CD14-positive monocyte (primary cell): ENCODE measurements around the gene ZSWIM5. TPM values are rescaled to one million over a fixed set of nuclear protein-coding genes. Genes with fewer than 3 reads are reported as not detected.
"Not testable (repeated sequence)": the region's sequence is repeated elsewhere in the genome, so short reads cannot be mapped to it uniquely, and the experiment has no call there.

Experiments
- DNase-seq, 3 donors: peaks; one replicate each; pipeline ENCODE4 v3.0.0-alpha.2; 2011 to 2022
- H2AFZ ChIP-seq: 2 replicates; pipeline ENCODE4 v1.6.0; 2012; ENCODE audit warnings: mild to moderate bottlenecking, low read depth, low read length, inconsistent platforms; ENCODE audit not compliant: insufficient read depth, poor library complexity, severe bottlenecking
- H3K27ac ChIP-seq, 2 donors: 1 replicate in 1 of 2; 2 replicates in 1 of 2; pipeline ENCODE4 v1.5.1; 2012 to 2013; ENCODE audit warnings: low read length in 2 of 2, control low read depth in 1 of 2, inconsistent platforms in 1 of 2, low read depth in 1 of 2, mild to moderate bottlenecking in 1 of 2
- H3K27me3 ChIP-seq, 2 donors: one replicate each; pipeline versions ENCODE4 v1.6.0 to v1.6.1; 2011 to 2013; ENCODE audit warnings: low read length in 2 of 2; ENCODE audit not compliant: control insufficient read depth in 2 of 2, insufficient read depth in 2 of 2
- H3K36me3 ChIP-seq, 2 donors: replicated peaks in 1 of 2; 1 replicate in 1 of 2; 2 replicates in 1 of 2; pipeline versions ENCODE4 v1.5.1 to v1.6.1; 2012 to 2013; ENCODE audit warnings: low read length in 2 of 2, control low read depth in 1 of 2, inconsistent platforms in 1 of 2, mild to moderate bottlenecking in 1 of 2; ENCODE audit not compliant: insufficient read depth in 2 of 2, control insufficient read depth in 1 of 2
- H3K4me1 ChIP-seq, 2 donors: 1 replicate in 1 of 2; 2 replicates in 1 of 2; pipeline versions ENCODE4 v1.5.1 to v1.6.1; 2012 to 2013; ENCODE audit warnings: low read length in 2 of 2, control low read depth in 1 of 2, inconsistent platforms in 1 of 2, mild to moderate bottlenecking in 1 of 2, moderate library complexity in 1 of 2; ENCODE audit not compliant: insufficient read depth in 2 of 2, control insufficient read depth in 1 of 2
- H3K4me2 ChIP-seq: replicated peaks from 2 replicates; pipeline ENCODE3; 2012; ENCODE audit warnings: low read length, moderate library complexity, mild to moderate bottlenecking; ENCODE audit not compliant: poor library complexity, severe bottlenecking; ENCODE audit errors: extremely low read depth
- H3K4me3 ChIP-seq, 3 experiments: fragments of 200-600 bp in 1 of 3; sonication (generic) in 1 of 3; replicated peaks in 1 of 3; 1 replicate in 2 of 3; 2 replicates in 1 of 3; pipeline ENCODE4 v1.5.1; 2011 to 2013; ENCODE audit warnings: low read length in 3 of 3, mild to moderate bottlenecking in 3 of 3, control low read depth in 2 of 3, low read depth in 2 of 3, inconsistent platforms in 1 of 3, moderate library complexity in 1 of 3
- H3K79me2 ChIP-seq: 2 replicates; pipeline ENCODE4 v1.6.0; 2012; ENCODE audit warnings: mild to moderate bottlenecking, control low read depth, inconsistent platforms, low read length, moderate library complexity; ENCODE audit not compliant: insufficient read depth
- H3K9ac ChIP-seq: 2 replicates; pipeline ENCODE4 v1.6.0; 2017; ENCODE audit warnings: low read length, mild to moderate bottlenecking; ENCODE audit not compliant: insufficient read depth, poor library complexity, severe bottlenecking
- H3K9me3 ChIP-seq, 2 donors: replicated peaks in 1 of 2; 1 replicate in 1 of 2; 2 replicates in 1 of 2; pipeline versions ENCODE4 v1.5.1 to v1.6.1; 2012 to 2013; ENCODE audit warnings: low read length in 2 of 2, control low read depth in 1 of 2; ENCODE audit not compliant: control insufficient read depth in 1 of 2, insufficient read depth in 1 of 2
- H4K20me1 ChIP-seq: 2 replicates; pipeline ENCODE4 v1.6.0; 2012; ENCODE audit warnings: mild to moderate bottlenecking, low read length, control low read depth, moderate library complexity; ENCODE audit not compliant: insufficient read depth
- H3K27ac Mint-ChIP-seq, 7 donors: one replicate each; pipeline ENCODE4 v1.8.0; 2020; ENCODE audit warnings: mild to moderate bottlenecking in 7 of 7, mixed read lengths in 7 of 7, moderate library complexity in 6 of 7, inconsistent platforms in 2 of 7
- H3K27me3 Mint-ChIP-seq, 3 donors: one replicate each; pipeline ENCODE4 v1.8.0; 2021 to 2022; ENCODE audit warnings: low read depth in 3 of 3, mild to moderate bottlenecking in 3 of 3, mixed read lengths in 3 of 3, moderate library complexity in 3 of 3, inconsistent platforms in 1 of 3
- H3K36me3 Mint-ChIP-seq, 2 donors: one replicate each; pipeline ENCODE4 v1.8.0; 2020; ENCODE audit warnings: mixed read lengths in 2 of 2, inconsistent platforms in 1 of 2, mild to moderate bottlenecking in 1 of 2
- H3K4me1 Mint-ChIP-seq: one replicate; pipeline ENCODE4 v1.8.0; 2020; ENCODE audit warnings: mild to moderate bottlenecking, mixed read lengths
- H3K4me3 Mint-ChIP-seq, 2 donors: one replicate each; pipeline ENCODE4 v1.8.0; 2020; ENCODE audit warnings: mild to moderate bottlenecking in 2 of 2, mixed read lengths in 2 of 2, moderate library complexity in 1 of 2
- H3K9me3 Mint-ChIP-seq, 7 donors: one replicate each; pipeline ENCODE4 v1.8.0; 2020 to 2022; ENCODE audit warnings: mixed read lengths in 7 of 7, mild to moderate bottlenecking in 6 of 7, moderate library complexity in 6 of 7, inconsistent platforms in 2 of 7
- CTCF ChIP-seq: fragments of 200-600 bp; IDR thresholded peaks from one replicate; pipeline ENCODE4 v1.8.0; 2022; ENCODE audit warnings: antibody characterized with exemption, mild to moderate bottlenecking
- WGBS: methylation state at CpG from one replicate; pipeline ENCODE4 v1.1.5; 2013; ENCODE audit warnings: missing lambda C conversion rate; ENCODE audit not compliant: insufficient coverage; 5-methylcytosine and 5-hydroxymethylcytosine counted together
- intact Hi-C, 2 donors: fragments of 100-400 bp; cut with micrococcal nuclease; formaldehyde crosslinking; loops; one replicate each; pipeline versions ENCODE4 v1.15.0 to v1.15.1; 2023
- polyA plus RNA-seq, 3 donors: library from polyadenylated mRNA; depleted of rRNA in 1 of 3; unstranded in 2 of 3; stranded (reverse) in 1 of 3; fragments of 300-500 nt in 2 of 3; fragments of >200 nt in 1 of 3; fragmentation: Illumina TruSeq in 2 of 3; gene quantifications; 1 replicate in 2 of 3; 2 replicates in 1 of 3; pipeline ENCODE4 v1.2.3, GENCODE V29; 2012 to 2021

ZSWIM5 gene
- polyA plus RNA-seq, 3 donors, result not detected

- H3K36me3 ChIP-seq, result no peaks in the 10 kb centered on the region
- Mint-ChIP-seq H3K4me3 (no peak overlapping the region), H3K4me1 (no peaks in the 10 kb centered on the region), H3K27ac (no peak overlapping the region), H3K27me3 (peaks cover 1 to 5% (median 5%) of the 10 kb centered on the region in 3 donors), H3K9me3 (peaks cover 11 to 20% (median 15%) of the 10 kb centered on the region in 7 donors), H3K36me3 (no peaks in the 10 kb centered on the region)
- H3K27ac ChIP-seq, result no peak overlapping the region
- H2AFZ ChIP-seq, result no peak overlapping the region
- no peaks in the 10 kb centered on the region for H4K20me1 ChIP-seq
- no peaks in the 10 kb centered on the region for H3K27me3 ChIP-seq
- H3K4me2 ChIP-seq, result no peak overlapping the region
- no peak for TF ChIP-seq CTCF
- H3K4me3 ChIP-seq, result no peak overlapping the region
- intact Hi-C loops, result no loop called here
- no peak overlapping the region for H3K9ac ChIP-seq
- H3K9me3 ChIP-seq, result peaks cover 0 to 17% of the 10 kb centered on the region in 2 donors
- no peaks in the 10 kb centered on the region for H3K4me1 ChIP-seq
- no peak for DNase-seq
- H3K79me2 ChIP-seq, result no peaks in the 10 kb centered on the region
Observed at GRCh38 chr1:45103534-45103933, 102.9 kb downstream of the ZSWIM5 start.

GRCh38 chr1:45101947-45102346, 104.5 kb downstream of the ZSWIM5 start:
- Histone ChIP-seq H3K4me1 (no peaks in the 10 kb centered on the region), H3K9me3 (peaks cover 0 to 17% of the 10 kb centered on the region in 2 donors), H3K9ac (no peak overlapping the region), H4K20me1 (no peaks in the 10 kb centered on the region), H3K4me3 (no peak overlapping the region), H3K27ac (no peak overlapping the region), H3K79me2 (no peaks in the 10 kb centered on the region), H2AFZ (no peak overlapping the region), H3K36me3 (no peaks in the 10 kb centered on the region), H3K4me2 (no peak overlapping the region), H3K27me3 (no peaks in the 10 kb centered on the region)
- intact Hi-C loops, result no loop called here
- DNase-seq, result no peak
- TF ChIP-seq CTCF, result no peak
- Mint-ChIP-seq H3K4me3 (no peak overlapping the region), H3K27me3 (peaks cover 0 to 5% (median 5%) of the 10 kb centered on the region in 3 donors), H3K27ac (no peak overlapping the region), H3K4me1 (no peaks in the 10 kb centered on the region), H3K9me3 (peaks cover 11 to 17% (median 14%) of the 10 kb centered on the region in 7 donors), H3K36me3 (no peaks in the 10 kb centered on the region)

GRCh38 chr1:45101528-45101927, 104.9 kb downstream of the ZSWIM5 start:
- H3K27ac Mint-ChIP-seq, H3K36me3 ChIP-seq, H3K36me3 Mint-ChIP-seq, H3K4me1 ChIP-seq, H3K9ac ChIP-seq, H4K20me1 ChIP-seq, H3K4me3 ChIP-seq, H3K27me3 ChIP-seq, H3K27ac ChIP-seq, H3K4me1 Mint-ChIP-seq, intact Hi-C loops, H3K79me2 ChIP-seq, H2AFZ ChIP-seq, H3K4me3 Mint-ChIP-seq, H3K4me2 ChIP-seq, H3K27me3 Mint-ChIP-seq, DNase-seq: not testable (repeated sequence)
- 100% methylated on average over 3 of the region's 5 CpGs for WGBS
- H3K9me3 Mint-ChIP-seq, result peaks cover 11 to 16% (median 13%) of the 10 kb centered on the region in 7 donors
- peaks cover 0 to 17% of the 10 kb centered on the region in 2 donors for H3K9me3 ChIP-seq
